CD4-positive, alpha-beta T cell treated with Interleukin-6 at 100 ng/mL for 8 hours (primary cell): ENCODE results near the gene PCDHGA4.
"Not testable (repeated sequence)": the region's sequence is repeated elsewhere in the genome, so short reads cannot be mapped to it uniquely, and the experiment has no call there.

Experiments
- DNase-seq: peaks from one replicate; pipeline ENCODE4 v3.0.0-alpha.2; 2020; ENCODE audit warnings: mixed read lengths, low spot score

The PCDHGA4 gene

DNA sequence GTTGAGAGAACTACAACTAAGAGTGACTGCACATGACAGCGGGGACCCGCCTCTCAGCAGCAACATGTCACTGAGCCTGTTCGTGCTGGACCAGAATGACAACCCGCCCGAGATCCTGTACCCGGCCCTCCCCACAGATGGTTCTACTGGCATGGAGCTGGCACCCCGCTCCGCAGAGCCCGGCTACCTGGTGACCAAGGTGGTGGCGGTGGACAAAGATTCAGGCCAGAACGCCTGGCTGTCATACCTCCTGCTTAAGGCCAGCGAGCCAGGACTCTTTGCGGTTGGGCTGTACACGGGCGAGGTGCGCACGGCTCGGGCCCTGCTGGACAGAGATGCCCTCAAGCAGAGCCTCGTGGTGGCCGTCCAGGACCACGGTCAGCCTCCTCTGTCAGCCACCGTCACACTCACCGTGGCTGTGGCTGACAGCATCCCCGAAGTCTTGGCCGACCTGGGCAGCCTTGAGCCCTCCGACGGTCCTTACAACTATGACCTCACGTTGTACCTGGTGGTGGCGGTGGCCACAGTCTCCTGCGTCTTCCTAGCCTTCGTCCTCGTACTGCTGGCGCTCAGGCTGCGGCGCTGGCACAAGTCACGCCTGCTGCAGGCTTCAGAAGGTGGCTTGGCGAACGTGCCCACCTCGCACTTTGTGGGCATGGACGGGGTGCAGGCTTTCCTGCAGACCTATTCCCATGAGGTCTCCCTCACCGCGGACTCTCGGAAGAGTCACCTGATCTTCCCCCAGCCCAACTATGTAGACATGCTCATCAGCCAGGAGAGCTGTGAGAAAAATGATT, 29.8 kb downstream of the PCDHGA4 start:
- no peak for DNase-seq

DNA sequence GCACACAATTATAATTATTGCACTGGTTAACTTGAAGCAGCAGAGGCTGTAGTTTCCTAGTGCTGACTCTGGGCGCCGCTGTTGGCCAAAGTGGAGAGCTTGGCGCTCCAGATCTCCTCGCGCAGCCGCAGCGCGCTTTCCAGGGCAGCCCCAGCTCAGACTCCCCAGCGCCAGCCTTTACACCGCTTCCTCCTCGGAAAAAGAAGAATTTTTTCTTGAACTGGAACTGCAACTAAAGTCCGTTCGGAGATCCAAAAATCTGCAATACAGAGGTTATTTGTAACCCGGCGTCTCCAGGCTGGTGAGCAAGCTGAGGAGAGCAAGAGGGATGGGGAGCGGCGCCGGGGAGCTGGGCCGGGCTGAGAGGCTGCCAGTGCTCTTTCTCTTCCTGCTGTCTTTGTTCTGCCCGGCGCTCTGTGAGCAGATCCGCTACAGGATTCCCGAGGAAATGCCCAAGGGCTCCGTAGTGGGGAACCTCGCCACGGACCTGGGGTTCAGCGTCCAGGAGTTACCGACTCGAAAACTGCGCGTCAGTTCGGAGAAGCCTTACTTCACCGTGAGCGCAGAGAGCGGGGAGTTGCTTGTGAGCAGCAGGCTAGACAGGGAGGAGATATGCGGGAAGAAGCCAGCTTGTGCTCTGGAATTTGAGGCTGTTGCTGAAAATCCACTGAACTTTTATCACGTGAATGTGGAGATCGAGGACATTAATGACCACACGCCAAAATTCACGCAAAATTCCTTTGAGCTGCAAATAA, 32.9 kb downstream of the PCDHGA4 start, which contains the start of gene PCDHGB4:
Gene PCDHGB4, plus strand, starts transcription at position 142 of the 755 bp plus-strand sequence. Its CDS starts 187 bp downstream, at position 329.
- peak; percentile 8 for DNase-seq

DNA sequence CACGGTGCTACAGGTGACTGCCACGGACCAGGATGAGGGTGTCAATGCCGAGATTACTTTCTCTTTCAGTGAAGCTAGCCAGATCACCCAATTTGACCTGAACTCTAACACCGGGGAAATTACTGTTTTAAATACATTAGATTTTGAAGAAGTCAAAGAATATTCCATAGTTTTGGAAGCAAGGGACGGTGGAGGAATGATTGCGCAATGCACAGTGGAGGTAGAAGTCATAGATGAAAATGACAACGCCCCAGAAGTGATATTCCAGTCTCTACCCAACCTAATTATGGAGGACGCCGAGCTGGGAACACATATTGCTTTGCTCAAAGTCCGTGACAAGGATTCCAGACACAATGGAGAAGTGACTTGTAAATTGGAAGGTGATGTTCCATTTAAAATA, 33.8 kb downstream of the PCDHGA4 start:
- no peak for DNase-seq

DNA sequence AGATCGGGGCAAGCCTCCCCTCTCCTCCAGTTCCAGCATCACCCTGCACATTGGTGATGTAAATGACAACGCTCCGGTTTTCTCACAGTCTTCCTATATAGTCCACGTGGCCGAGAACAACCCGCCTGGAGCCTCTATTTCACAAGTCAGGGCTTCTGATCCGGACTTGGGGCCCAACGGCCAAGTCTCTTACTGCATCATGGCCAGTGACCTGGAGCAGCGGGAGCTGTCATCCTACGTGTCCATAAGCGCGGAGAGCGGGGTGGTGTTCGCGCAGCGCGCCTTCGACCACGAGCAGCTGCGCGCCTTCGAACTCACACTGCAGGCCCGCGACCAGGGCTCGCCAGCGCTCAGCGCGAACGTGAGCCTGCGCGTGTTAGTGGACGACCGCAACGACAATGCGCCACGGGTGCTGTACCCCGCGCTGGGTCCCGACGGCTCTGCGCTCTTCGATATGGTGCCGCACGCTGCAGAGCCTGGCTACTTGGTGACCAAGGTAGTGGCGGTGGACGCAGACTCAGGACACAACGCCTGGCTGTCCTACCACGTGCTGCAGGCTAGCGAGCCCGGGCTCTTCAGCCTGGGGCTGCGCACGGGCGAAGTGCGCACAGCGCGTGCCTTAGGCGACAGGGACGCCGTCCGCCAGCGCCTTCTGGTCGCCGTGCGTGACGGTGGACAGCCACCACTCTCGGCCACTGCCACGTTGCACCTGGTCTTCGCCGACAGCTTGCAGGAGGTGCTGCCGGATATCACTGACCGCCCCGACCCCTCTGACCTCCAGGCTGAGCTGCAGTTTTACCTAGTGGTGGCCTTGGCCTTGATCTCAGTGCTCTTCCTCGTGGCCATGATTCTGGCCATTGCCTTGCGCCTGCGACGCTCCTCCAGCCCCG, 34.6 kb downstream of the PCDHGA4 start:
- DNase-seq = no peak

DNA sequence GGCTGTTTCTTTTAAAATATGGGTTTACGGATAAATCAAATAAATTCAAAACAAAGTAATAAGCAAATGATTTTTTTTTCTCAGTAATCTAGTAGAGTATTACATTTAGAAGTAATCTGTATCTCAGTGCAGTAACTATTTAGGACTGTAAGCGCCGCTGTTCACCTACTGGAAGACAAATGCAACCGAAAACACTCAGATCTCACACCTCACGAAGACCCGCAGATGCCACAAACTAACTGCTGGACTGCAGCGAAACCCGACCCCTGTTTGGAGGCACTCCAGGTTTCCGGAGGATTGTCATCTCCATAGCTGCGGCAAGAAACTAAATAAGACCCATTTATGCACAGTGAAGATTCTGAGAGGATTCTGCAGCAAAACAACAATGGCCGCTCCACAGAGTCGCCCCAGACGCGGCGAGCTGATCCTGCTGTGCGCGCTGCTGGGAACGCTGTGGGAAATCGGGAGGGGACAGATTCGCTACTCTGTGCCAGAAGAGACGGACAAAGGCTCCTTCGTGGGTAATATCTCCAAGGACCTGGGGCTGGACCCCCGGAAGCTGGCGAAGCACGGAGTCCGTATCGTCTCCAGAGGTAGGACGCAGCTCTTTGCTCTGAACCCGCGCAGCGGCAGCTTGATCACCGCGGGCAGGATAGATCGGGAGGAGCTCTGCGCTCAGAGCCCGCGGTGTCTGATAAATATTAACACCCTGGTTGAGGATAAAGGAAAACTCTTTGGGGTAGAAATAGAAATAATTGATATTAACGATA, 37.8 kb downstream of the PCDHGA4 start, which contains the start of gene PCDHGA8:
Gene PCDHGA8, plus strand, starts transcription at position 205 of the 770 bp plus-strand sequence. Its CDS starts 181 bp downstream, at position 386.
- no peak for DNase-seq

DNA sequence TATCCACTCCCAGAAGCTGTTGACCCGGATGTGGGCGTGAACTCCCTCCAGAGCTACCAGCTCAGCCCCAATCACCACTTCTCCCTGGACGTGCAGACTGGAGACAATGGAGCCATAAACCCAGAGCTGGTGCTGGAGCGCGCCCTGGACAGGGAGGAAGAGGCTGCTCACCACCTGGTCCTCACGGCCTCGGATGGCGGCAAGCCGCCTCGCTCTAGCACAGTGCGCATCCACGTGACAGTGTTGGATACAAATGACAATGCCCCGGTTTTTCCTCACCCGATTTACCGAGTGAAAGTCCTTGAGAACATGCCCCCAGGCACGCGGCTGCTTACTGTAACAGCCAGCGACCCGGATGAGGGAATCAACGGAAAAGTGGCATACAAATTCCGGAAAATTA, 38.4 kb downstream of the PCDHGA4 start:
- no peak for DNase-seq

DNA sequence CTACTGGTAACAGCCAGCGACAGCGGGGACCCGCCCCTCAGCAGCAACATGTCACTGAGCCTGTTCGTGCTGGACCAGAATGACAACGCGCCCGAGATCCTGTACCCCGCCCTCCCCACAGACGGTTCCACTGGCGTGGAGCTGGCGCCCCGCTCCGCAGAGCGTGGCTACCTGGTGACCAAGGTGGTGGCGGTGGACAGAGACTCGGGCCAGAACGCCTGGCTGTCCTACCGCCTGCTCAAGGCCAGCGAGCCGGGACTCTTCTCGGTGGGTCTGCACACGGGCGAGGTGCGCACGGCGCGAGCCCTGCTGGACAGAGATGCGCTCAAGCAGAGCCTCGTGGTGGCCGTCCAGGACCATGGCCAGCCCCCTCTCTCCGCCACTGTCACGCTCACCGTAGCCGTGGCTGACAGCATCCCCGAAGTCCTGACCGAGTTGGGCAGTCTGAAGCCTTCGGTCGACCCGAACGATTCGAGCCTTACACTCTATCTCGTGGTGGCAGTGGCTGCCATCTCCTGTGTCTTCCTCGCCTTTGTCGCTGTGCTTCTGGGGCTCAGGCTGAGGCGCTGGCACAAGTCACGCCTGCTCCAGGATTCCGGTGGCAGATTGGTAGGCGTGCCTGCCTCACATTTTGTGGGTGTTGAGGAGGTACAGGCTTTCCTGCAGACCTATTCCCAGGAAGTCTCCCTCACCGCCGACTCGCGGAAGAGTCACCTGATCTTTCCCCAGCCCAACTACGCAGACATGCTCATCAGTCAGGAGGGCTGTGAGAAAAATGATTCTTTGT, 39.8 kb downstream of the PCDHGA4 start:
- not testable (repeated sequence) for DNase-seq

DNA sequence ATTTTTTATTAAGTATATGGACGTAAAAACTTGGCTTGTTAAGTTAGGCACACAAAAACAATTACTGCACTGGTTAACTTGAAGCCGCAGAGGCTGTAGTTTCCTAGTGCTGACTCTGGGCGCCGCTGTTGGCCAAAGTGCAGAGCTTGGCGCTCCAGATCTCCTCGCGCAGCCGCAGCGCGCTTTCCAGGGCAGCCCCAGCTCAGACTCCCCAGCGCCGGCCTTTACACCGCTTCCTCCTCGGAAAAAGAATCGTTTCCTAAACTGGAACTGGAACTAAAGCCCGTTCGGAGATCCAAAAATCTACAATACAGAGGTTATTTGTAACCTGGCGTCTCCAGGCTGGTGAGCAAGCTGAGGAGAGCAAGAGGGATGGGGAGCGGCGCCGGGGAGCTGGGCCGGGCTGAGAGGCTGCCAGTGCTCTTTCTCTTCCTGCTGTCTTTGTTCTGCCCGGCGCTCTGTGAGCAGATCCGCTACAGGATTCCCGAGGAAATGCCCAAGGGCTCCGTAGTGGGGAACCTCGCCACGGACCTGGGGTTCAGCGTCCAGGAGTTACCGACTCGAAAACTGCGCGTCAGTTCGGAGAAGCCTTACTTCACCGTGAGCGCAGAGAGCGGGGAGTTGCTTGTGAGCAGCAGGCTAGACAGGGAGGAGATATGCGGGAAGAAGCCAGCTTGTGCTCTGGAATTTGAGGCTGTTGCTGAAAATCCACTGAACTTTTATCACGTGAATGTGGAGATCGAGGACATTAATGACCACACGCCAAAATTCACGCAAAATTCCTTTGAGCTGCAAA, 43.1 kb downstream of the PCDHGA4 start, which contains the start of gene PCDHGB5:
Gene PCDHGB5, plus strand, starts transcription at position 192 of the 796 bp plus-strand sequence. Its CDS starts 181 bp downstream, at position 373.
- DNase-seq = peak; percentile 14

DNA sequence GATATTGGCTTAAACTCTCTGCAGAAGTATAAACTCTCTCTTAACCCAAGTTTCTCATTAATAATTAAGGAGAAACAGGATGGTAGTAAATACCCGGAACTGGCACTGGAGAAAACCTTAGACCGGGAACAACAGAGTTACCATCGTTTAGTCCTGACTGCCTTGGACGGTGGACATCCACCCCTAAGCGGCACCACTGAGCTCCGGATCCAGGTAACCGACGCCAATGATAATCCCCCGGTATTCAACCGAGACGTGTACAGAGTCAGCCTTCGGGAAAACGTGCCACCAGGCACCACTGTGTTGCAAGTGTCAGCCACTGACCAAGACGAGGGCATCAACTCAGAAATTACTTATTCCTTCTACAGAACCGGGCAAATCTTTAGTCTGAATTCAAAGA, 43.8 kb downstream of the PCDHGA4 start:
- DNase-seq = no peak

DNA sequence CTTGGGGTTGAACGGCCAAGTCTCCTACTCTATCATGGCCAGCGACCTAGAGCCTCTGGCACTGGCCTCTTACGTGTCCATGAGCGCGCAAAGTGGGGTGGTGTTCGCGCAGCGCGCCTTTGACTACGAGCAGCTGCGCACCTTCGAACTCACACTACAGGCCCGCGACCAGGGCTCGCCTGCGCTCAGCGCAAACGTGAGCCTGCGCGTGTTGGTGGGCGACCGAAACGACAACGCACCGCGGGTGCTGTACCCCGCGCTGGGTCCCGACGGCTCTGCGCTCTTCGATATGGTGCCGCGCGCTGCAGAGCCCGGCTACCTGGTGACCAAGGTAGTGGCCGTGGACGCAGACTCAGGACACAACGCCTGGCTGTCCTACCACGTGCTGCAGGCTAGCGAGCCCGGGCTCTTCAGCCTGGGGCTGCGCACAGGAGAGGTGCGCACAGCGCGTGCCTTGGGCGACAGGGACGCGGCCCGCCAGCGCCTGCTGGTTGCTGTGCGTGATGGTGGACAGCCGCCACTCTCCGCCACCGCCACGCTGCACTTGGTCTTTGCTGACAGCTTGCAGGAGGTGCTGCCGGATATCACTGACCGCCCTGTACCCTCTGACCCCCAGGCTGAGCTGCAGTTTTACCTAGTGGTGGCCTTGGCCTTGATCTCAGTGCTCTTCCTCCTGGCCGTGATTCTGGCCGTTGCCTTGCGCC, 44.9 kb downstream of the PCDHGA4 start:
- DNase-seq = no peak

DNA sequence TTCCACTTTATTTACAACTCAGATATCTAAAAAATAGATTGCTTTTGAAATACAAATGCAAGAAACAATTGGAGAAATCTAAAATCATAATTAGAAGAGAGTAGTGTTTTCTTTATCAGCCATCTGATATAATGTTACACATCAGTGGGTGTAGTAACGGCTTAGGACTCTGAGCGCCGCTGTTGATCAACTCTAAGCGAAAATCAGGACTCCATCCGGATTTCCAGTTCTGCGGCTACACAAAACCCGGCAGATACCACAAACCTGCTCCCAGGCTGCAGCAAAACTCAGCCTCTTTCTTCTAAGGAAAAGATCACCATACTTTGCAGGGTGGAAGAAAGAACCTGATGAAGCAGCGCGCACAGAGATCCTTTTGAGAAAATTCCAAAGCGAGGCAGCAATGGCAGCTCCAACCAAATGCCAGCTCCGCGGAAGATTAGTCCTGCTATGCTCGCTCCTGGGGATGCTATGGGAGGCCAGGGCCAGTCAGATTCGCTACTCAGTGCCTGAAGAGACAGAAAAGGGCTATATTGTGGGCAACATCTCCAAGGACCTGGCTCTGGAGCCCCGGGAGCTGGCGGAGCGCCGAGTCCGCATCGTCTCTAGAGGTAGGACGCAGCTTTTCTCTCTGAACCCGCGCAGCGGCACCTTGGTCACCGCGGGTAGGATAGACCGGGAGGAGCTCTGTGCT, 47.9 kb downstream of the PCDHGA4 start, which contains the start of gene PCDHGA9:
Gene PCDHGA9, plus strand, starts transcription at position 226 of the 691 bp plus-strand sequence. Its CDS starts 175 bp downstream, at position 401.
- DNase-seq = no peak

DNA sequence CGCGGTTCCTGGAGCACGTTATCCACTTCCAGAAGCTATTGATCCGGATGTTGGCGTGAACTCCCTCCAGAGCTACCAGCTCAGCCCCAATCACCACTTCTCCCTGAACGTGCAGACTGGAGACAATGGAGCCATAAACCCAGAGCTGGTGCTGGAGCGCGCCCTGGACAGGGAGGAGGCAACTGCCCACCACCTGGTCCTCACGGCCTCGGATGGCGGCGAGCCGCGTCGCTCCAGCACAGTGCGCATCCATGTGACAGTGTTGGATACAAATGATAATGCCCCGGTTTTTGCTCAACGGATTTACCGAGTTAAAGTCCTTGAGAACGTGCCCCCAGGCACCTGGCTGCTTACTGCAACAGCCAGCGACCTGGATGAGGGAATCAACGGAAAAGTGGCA, 48.6 kb downstream of the PCDHGA4 start:
- no peak for DNase-seq
